Neural progenitor cell (in vitro differentiated cells): ENCODE measurements around the gene AMBRA1.

Experiments
- EZH2 ChIP-seq: fragments of 200-600 bp; sonication (generic); IDR thresholded peaks from 2 replicates; pipeline ENCODE4 v1.6.1; 2017; ENCODE audit warnings: antibody characterized with exemption, mild to moderate bottlenecking, moderate library complexity
- TF ChIP-seq, protein P1 (sequence below): fragments of 200-600 bp; sonication (generic); IDR thresholded peaks from 2 replicates; pipeline ENCODE4 v1.5.1; 2017; ENCODE audit warnings: antibody characterized with exemption, mild to moderate bottlenecking

GRCh38 chr11:46472662-46472994 is 121.2 kb downstream of the AMBRA1 start:
- TF ChIP-seq EZH2, result no peak
- TF ChIP-seq, protein P1, sequence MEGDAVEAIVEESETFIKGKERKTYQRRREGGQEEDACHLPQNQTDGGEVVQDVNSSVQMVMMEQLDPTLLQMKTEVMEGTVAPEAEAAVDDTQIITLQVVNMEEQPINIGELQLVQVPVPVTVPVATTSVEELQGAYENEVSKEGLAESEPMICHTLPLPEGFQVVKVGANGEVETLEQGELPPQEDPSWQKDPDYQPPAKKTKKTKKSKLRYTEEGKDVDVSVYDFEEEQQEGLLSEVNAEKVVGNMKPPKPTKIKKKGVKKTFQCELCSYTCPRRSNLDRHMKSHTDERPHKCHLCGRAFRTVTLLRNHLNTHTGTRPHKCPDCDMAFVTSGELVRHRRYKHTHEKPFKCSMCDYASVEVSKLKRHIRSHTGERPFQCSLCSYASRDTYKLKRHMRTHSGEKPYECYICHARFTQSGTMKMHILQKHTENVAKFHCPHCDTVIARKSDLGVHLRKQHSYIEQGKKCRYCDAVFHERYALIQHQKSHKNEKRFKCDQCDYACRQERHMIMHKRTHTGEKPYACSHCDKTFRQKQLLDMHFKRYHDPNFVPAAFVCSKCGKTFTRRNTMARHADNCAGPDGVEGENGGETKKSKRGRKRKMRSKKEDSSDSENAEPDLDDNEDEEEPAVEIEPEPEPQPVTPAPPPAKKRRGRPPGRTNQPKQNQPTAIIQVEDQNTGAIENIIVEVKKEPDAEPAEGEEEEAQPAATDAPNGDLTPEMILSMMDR, result no peak
